H1 (cell line): ENCODE measurements around the gene TPD52L2.

Experiments
- CBX5 ChIP-seq: fragments of 300-800, 300-1000 bp; sonication (generic); IDR thresholded peaks from 2 replicates; pipeline ENCODE4 v1.7.1; 2016; ENCODE audit warnings: antibody characterized with exemption, low read length, low read depth
- CEBPB ChIP-seq: IDR thresholded peaks from 2 replicates; pipeline ENCODE4 v1.6.1; 2012; ENCODE audit warnings: low read depth, low read length
- EP300 ChIP-seq, 2 experiments: IDR thresholded peaks; 1 replicate in 1 of 2; 2 replicates in 1 of 2; pipeline ENCODE4 v1.6.1; 2011 to 2012; ENCODE audit warnings: low read depth in 2 of 2, low read length in 2 of 2, mild to moderate bottlenecking in 2 of 2, borderline replicate concordance in 1 of 2, inconsistent platforms in 1 of 2, moderate library complexity in 1 of 2
- KDM1A ChIP-seq: fragments of 200-600, 300-600 bp; sonication (generic); IDR thresholded peaks from 2 replicates; pipeline ENCODE4 v1.7.1; 2016; ENCODE audit warnings: mild to moderate bottlenecking, low read length, borderline replicate concordance
- POLR2A ChIP-seq, 2 experiments: IDR thresholded peaks; 1 replicate in 1 of 2; 2 replicates in 1 of 2; pipeline ENCODE4 v1.6.1; 2011; ENCODE audit warnings: low read depth in 2 of 2, low read length in 2 of 2, mild to moderate bottlenecking in 2 of 2; ENCODE audit errors: control extremely low read depth in 1 of 2
- TEAD4 ChIP-seq: IDR thresholded peaks from 2 replicates; pipeline ENCODE4 v1.6.1; 2012; ENCODE audit warnings: low read depth, low read length, inconsistent platforms, mixed read lengths
- YY1 ChIP-seq: IDR thresholded peaks from 2 replicates; pipeline ENCODE4 v1.6.1; 2011; ENCODE audit warnings: low read depth, mild to moderate bottlenecking, low read length
- TF ChIP-seq, protein P1 (sequence below), 3 experiments: IDR thresholded peaks; 1 replicate in 2 of 3; 2 replicates in 1 of 3; pipeline versions ENCODE4 v1.5.1 to v1.6.1; 2011; ENCODE audit warnings: low read length in 3 of 3, mild to moderate bottlenecking in 3 of 3, inconsistent platforms in 2 of 3, low read depth in 1 of 3, moderate library complexity in 1 of 3; ENCODE audit not compliant: insufficient read depth in 1 of 3; ENCODE audit errors: control extremely low read depth in 1 of 3

DNA sequence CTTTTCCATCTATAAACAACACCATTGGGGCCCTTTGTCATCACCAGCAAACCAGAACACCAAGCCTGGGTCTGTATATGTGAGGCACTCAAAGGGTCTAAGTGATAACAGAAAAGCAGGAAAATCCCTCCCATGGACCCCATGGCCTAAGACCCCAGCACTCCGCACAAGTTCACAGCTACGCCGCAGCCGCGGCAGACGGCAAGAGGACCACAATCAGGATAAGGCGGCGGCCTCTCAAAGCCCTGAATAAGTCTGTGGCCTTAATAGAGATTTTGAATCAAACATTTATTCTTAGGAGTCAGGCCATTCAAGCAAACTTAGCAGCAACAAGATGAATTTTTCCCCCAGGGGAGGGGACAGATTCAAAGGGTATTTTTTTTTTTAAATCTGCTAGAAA is 36.9 kb upstream of the TPD52L2 start:
- TF ChIP-seq KDM1A (no peak), POLR2A (IDR thresholded peaks at IDR 0.05; ENCODE audit: control extremely low read depth in 1 of 2, low read depth in 2 of 2, low read length in 2 of 2) (no peak), EP300 (IDR thresholded peaks at IDR 0.05; ENCODE audit: borderline replicate concordance in 1 of 2, low read depth in 2 of 2, low read length in 2 of 2) (no peak), YY1 (no peak), CBX5 (no peak), TEAD4 (no peak), CEBPB (no peak)
- TF ChIP-seq, protein P1, sequence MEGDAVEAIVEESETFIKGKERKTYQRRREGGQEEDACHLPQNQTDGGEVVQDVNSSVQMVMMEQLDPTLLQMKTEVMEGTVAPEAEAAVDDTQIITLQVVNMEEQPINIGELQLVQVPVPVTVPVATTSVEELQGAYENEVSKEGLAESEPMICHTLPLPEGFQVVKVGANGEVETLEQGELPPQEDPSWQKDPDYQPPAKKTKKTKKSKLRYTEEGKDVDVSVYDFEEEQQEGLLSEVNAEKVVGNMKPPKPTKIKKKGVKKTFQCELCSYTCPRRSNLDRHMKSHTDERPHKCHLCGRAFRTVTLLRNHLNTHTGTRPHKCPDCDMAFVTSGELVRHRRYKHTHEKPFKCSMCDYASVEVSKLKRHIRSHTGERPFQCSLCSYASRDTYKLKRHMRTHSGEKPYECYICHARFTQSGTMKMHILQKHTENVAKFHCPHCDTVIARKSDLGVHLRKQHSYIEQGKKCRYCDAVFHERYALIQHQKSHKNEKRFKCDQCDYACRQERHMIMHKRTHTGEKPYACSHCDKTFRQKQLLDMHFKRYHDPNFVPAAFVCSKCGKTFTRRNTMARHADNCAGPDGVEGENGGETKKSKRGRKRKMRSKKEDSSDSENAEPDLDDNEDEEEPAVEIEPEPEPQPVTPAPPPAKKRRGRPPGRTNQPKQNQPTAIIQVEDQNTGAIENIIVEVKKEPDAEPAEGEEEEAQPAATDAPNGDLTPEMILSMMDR (IDR thresholded peaks at IDR 0.05; ENCODE audit: control extremely low read depth in 1 of 3, insufficient read depth in 1 of 3, low read depth in 1 of 3, low read length in 3 of 3): no peak
